ENCODE results near the gene TSHZ3.

The TSHZ3 gene

GRCh38 chr19:31277516-31277915 lies 71.7 kb downstream of the TSHZ3 start:
- no peak for TF ChIP-seq POLR2AphosphoS5 (IDR thresholded peaks at IDR 0.05; ENCODE audit: low read depth, low read length)
- no peak for TF ChIP-seq SIN3A (IDR thresholded peaks at IDR 0.05; ENCODE audit: borderline replicate concordance, insufficient read depth, low read length)
- no peak for TF ChIP-seq REST (IDR thresholded peaks at IDR 0.05; ENCODE audit: insufficient read depth in 1 of 2, low read depth in 2 of 2, low read length in 2 of 2)
- no peak for TF ChIP-seq FOXP2 (optimal IDR thresholded peaks at IDR 0.05; ENCODE audit: borderline replicate concordance, extremely low read depth, extremely low read length, insufficient read depth)
- TF ChIP-seq TAF1 (IDR thresholded peaks at IDR 0.05; ENCODE audit: borderline replicate concordance, insufficient read depth, low read length) = no peak

- TF ChIP-seq REST (IDR thresholded peaks at IDR 0.05; ENCODE audit: insufficient read depth in 1 of 2, low read depth in 2 of 2, low read length in 2 of 2) (no peak), SIN3A (IDR thresholded peaks at IDR 0.05; ENCODE audit: borderline replicate concordance, insufficient read depth, low read length) (no peak), TAF1 (IDR thresholded peaks at IDR 0.05; ENCODE audit: borderline replicate concordance, insufficient read depth, low read length) (no peak), POLR2AphosphoS5 (IDR thresholded peaks at IDR 0.05; ENCODE audit: low read depth, low read length) (no peak), FOXP2 (optimal IDR thresholded peaks at IDR 0.05; ENCODE audit: borderline replicate concordance, extremely low read depth, extremely low read length, insufficient read depth) (no peak)
Measured at GRCh38 chr19:31276831-31277230, 72.4 kb downstream of the TSHZ3 start.

GRCh38 chr19:31275068-31275334 lies 74.2 kb downstream of the TSHZ3 start:
- TF ChIP-seq POLR2AphosphoS5 (IDR thresholded peaks at IDR 0.05; ENCODE audit: low read depth, low read length) (no peak), FOXP2 (optimal IDR thresholded peaks at IDR 0.05; ENCODE audit: borderline replicate concordance, extremely low read depth, extremely low read length, insufficient read depth) (no peak), SIN3A (IDR thresholded peaks at IDR 0.05; ENCODE audit: borderline replicate concordance, insufficient read depth, low read length) (no peak), TAF1 (IDR thresholded peaks at IDR 0.05; ENCODE audit: borderline replicate concordance, insufficient read depth, low read length) (no peak), REST (IDR thresholded peaks at IDR 0.05; ENCODE audit: insufficient read depth in 1 of 2, low read depth in 2 of 2, low read length in 2 of 2) (no peak)

- no peak for TF ChIP-seq REST (IDR thresholded peaks at IDR 0.05; ENCODE audit: insufficient read depth in 1 of 2, low read depth in 2 of 2, low read length in 2 of 2)
- no peak for TF ChIP-seq FOXP2 (optimal IDR thresholded peaks at IDR 0.05; ENCODE audit: borderline replicate concordance, extremely low read depth, extremely low read length, insufficient read depth)
- TF ChIP-seq POLR2AphosphoS5 (IDR thresholded peaks at IDR 0.05; ENCODE audit: low read depth, low read length) = no peak
- no peak for TF ChIP-seq TAF1 (IDR thresholded peaks at IDR 0.05; ENCODE audit: borderline replicate concordance, insufficient read depth, low read length)
- TF ChIP-seq SIN3A (IDR thresholded peaks at IDR 0.05; ENCODE audit: borderline replicate concordance, insufficient read depth, low read length) = no peak
Measured at GRCh38 chr19:31274251-31275067, 74.8 kb downstream of the TSHZ3 start.

All from PFSK-1 (cell line).